IMR-90 (cell line): ENCODE measurements around the gene HOXA13. TPM values are rescaled to one million over a fixed set of nuclear protein-coding genes. Genes with fewer than 3 reads are reported as not detected.

Experiments used
- ATAC-seq: fragments of 200-7000 bp; cut with Tn5 transposase; 2 replicates; pipeline ENCODE4 v1.9.1; 2020; ENCODE audit warnings: low read depth, mild to moderate bottlenecking, moderate library complexity
- BruUV-seq: library from RNA; stranded (reverse); fragments of 400-500 nt; replicated peaks from 2 replicates; lab custom pipeline; 2021; lab: Mats Ljungman, UMichigan
- CTCF ChIA-PET: fragments of 300-600 bp; formaldehyde crosslinking; extraction: SDS; loops from one replicate; lab custom pipeline; 2021; ENCODE audit warnings: antibody characterized with exemption; lab: Yijun Ruan, JAX
- POLR2A ChIA-PET: fragments of 300-600 bp; sonication (Branson Sonifier 250); formaldehyde crosslinking; loops from one replicate; lab custom pipeline; 2022; ENCODE audit warnings: antibody characterized with exemption; ENCODE audit not compliant: unreplicated experiment; lab: Charles Lee
- DNase-seq: peaks from one replicate; pipeline ENCODE4 v3.0.0; 2013
- H2AFZ ChIP-seq: replicated peaks from 2 replicates; pipeline ENCODE3; 2013; ENCODE audit warnings: low read length, mild to moderate bottlenecking; ENCODE audit not compliant: poor library complexity
- H2AK5ac ChIP-seq: 2 replicates; pipeline ENCODE4 v1.6.1; 2013; ENCODE audit warnings: low read depth, low read length, inconsistent platforms
- H2AK9ac ChIP-seq: replicated peaks from 2 replicates; pipeline ENCODE3; 2013; ENCODE audit warnings: mild to moderate bottlenecking, low read depth, low read length, moderate library complexity; ENCODE audit not compliant: poor library complexity
- H2BK120ac ChIP-seq: 2 replicates; pipeline ENCODE4 v1.6.1; 2013; ENCODE audit warnings: low read depth, low read length, inconsistent platforms
- H2BK15ac ChIP-seq: 3 replicates; pipeline ENCODE4 v1.6.1; 2013; ENCODE audit warnings: low read depth, low read length, inconsistent platforms
- H2BK20ac ChIP-seq: 2 replicates; pipeline ENCODE4 v1.6.1; 2013; ENCODE audit warnings: low read depth, mild to moderate bottlenecking, inconsistent platforms, low read length, moderate library complexity
- H2BK5ac ChIP-seq: 2 replicates; pipeline ENCODE4 v1.6.1; 2013; ENCODE audit warnings: mild to moderate bottlenecking, low read depth, low read length, inconsistent platforms; ENCODE audit not compliant: poor library complexity, severe bottlenecking
- H3K14ac ChIP-seq: replicated peaks from 2 replicates; pipeline ENCODE4 v1.6.1; 2013; ENCODE audit warnings: low read depth, low read length, inconsistent platforms
- H3K18ac ChIP-seq: 2 replicates; pipeline ENCODE4 v1.6.1; 2013; ENCODE audit warnings: low read depth, low read length, control low read depth
- H3K23ac ChIP-seq: 2 replicates; pipeline ENCODE4 v1.6.1; 2013; ENCODE audit warnings: low read depth, low read length, inconsistent platforms
- H3K27ac ChIP-seq: 2 replicates; pipeline ENCODE4 v1.5.1; 2013; ENCODE audit warnings: mild to moderate bottlenecking, control low read depth, low read length; ENCODE audit not compliant: insufficient read depth
- H3K27me3 ChIP-seq: 2 replicates; pipeline ENCODE4 v1.6.1; 2013; ENCODE audit warnings: low read length; ENCODE audit not compliant: control insufficient read depth, insufficient read depth
- H3K36me3 ChIP-seq: 2 replicates; pipeline ENCODE4 v1.6.1; 2013; ENCODE audit warnings: low read length, mixed read lengths; ENCODE audit not compliant: control insufficient read depth, insufficient read depth
- H3K4ac ChIP-seq: 2 replicates; pipeline ENCODE4 v1.6.1; 2013; ENCODE audit warnings: low read depth, low read length, inconsistent platforms
- H3K4me1 ChIP-seq: 2 replicates; pipeline ENCODE4 v1.6.1; 2013; ENCODE audit warnings: low read length, mixed read lengths; ENCODE audit not compliant: control insufficient read depth, insufficient read depth
- H3K4me2 ChIP-seq: 2 replicates; pipeline ENCODE4 v1.6.1; 2013; ENCODE audit warnings: low read depth, mild to moderate bottlenecking, control low read depth, low read length, moderate library complexity
- H3K4me3 ChIP-seq: 2 replicates; pipeline ENCODE4 v1.5.1; 2013; ENCODE audit warnings: low read depth, mild to moderate bottlenecking, control low read depth, low read length, moderate library complexity; ENCODE audit not compliant: insufficient read depth
- H3K56ac ChIP-seq: 2 replicates; pipeline ENCODE4 v1.6.1; 2013; ENCODE audit warnings: low read length, inconsistent platforms; ENCODE audit not compliant: insufficient read depth; ENCODE audit errors: extremely low read depth
- H3K79me1 ChIP-seq, 2 experiments: 2 replicates each; pipeline ENCODE4 v1.6.1; 2013; ENCODE audit warnings: low read length in 2 of 2, inconsistent platforms in 1 of 2, low read depth in 1 of 2
- H3K9ac ChIP-seq: 2 replicates; pipeline ENCODE4 v1.6.1; 2013; ENCODE audit warnings: low read depth, low read length, control low read depth
- H3K9me1 ChIP-seq: 2 replicates; pipeline ENCODE4 v1.6.1; 2013; ENCODE audit warnings: low read length, inconsistent platforms; ENCODE audit not compliant: insufficient read depth
- H3K9me3 ChIP-seq: 2 replicates; pipeline ENCODE4 v1.6.1; 2013; ENCODE audit warnings: low read length; ENCODE audit not compliant: control insufficient read depth, insufficient read depth
- H4K20me1 ChIP-seq: 2 replicates; pipeline ENCODE4 v1.6.1; 2013; ENCODE audit warnings: low read length, inconsistent platforms; ENCODE audit not compliant: insufficient read depth
- H4K5ac ChIP-seq: 2 replicates; pipeline ENCODE4 v1.6.1; 2013; ENCODE audit warnings: mild to moderate bottlenecking, low read depth, low read length, control low read depth
- H4K8ac ChIP-seq, 2 experiments: 2 replicates each; pipeline ENCODE4 v1.6.1; 2013; ENCODE audit warnings: low read depth in 2 of 2, low read length in 2 of 2, control low read depth in 1 of 2, inconsistent platforms in 1 of 2
- H4K91ac ChIP-seq: 2 replicates; pipeline ENCODE4 v1.6.1; 2013; ENCODE audit warnings: low read depth, low read length, inconsistent platforms; ENCODE audit not compliant: insufficient read depth
- BHLHE40 ChIP-seq: fragments of 150-350 bp; IDR thresholded peaks from 2 replicates; pipeline ENCODE4 v1.6.1; 2016; ENCODE audit warnings: mild to moderate bottlenecking, low read depth, low read length
- CHD1 ChIP-seq: IDR thresholded peaks from 2 replicates; pipeline ENCODE4 v1.6.1; 2012; ENCODE audit warnings: low read depth, low read length, improper control_type of control experiment
- MAFK ChIP-seq: IDR thresholded peaks from 2 replicates; pipeline ENCODE4 v1.6.1; 2012; ENCODE audit warnings: low read depth, low read length, improper control_type of control experiment
- MAZ ChIP-seq: IDR thresholded peaks from 2 replicates; pipeline ENCODE4 v1.6.1; 2012; ENCODE audit warnings: low read depth, mild to moderate bottlenecking, low read length, improper control_type of control experiment, moderate library complexity, borderline replicate concordance
- NFE2L2 ChIP-seq: fragments of 150-350 bp; IDR thresholded peaks from 2 replicates; pipeline ENCODE4 v1.6.1; 2016; ENCODE audit warnings: low read depth, mild to moderate bottlenecking, low read length
- RCOR1 ChIP-seq: IDR thresholded peaks from 2 replicates; pipeline ENCODE4 v1.6.1; 2012; ENCODE audit warnings: mild to moderate bottlenecking, low read length, improper control_type of control experiment; ENCODE audit not compliant: insufficient replicate concordance
- RFX5 ChIP-seq: IDR thresholded peaks from 2 replicates; pipeline ENCODE4 v1.8.0; 2012; ENCODE audit warnings: low read depth, mild to moderate bottlenecking, low read length, moderate library complexity
- SMC3 ChIP-seq: fragments of 150-350 bp; IDR thresholded peaks from 2 replicates; pipeline ENCODE4 v1.6.1; 2016; ENCODE audit warnings: low read depth, mild to moderate bottlenecking, antibody characterized with exemption, low read length, moderate library complexity
- WGBS, 2 experiments: methylation state at CpG; one replicate each; pipeline versions ENCODE4 v1.1.5 to v1.1.7; 2013; ENCODE audit warnings: missing lambda C conversion rate in 2 of 2; ENCODE audit not compliant: insufficient read length in 1 of 2; ENCODE audit errors: extremely low coverage in 2 of 2; 5-methylcytosine and 5-hydroxymethylcytosine counted together
- dilution Hi-C: fragments of 300-500 bp; cut with HindIII; formaldehyde crosslinking; loops from one replicate; pipeline ENCODE4 v1.14.3; 2018; ENCODE audit warnings: low sequenced_read_pairs; ENCODE audit not compliant: unreplicated experiment
- in situ Hi-C: fragments of 300-500 bp; cut with MboI; formaldehyde crosslinking; loops from 3 replicates; pipeline ENCODE4 v1.14.3; 2019; ENCODE audit warnings: low sequenced_read_pairs, inconsistent platforms, mixed read lengths
- intact Hi-C: fragments of 100-400 bp; cut with micrococcal nuclease; formaldehyde crosslinking; loops from 2 replicates; pipeline ENCODE4 v1.10.0; 2022
- polyA plus RNA-seq, 3 experiments: library from polyadenylated mRNA; depleted of rRNA; stranded (reverse); fragments of >200 nt; gene quantifications; 2 replicates each; pipeline ENCODE4 v1.2.3, GENCODE V29; 2012; ENCODE audit warnings: low replicate concordance in 1 of 3
- total RNA-seq: library from RNA; depleted of rRNA; stranded (reverse); fragments of >200 nt; gene quantifications from 2 replicates; pipeline ENCODE4 v1.2.3, GENCODE V29; 2012
- TF ChIP-seq, protein P1 (sequence below): fragments of 150-350 bp; IDR thresholded peaks from 2 replicates; pipeline ENCODE4 v1.6.1; 2017; ENCODE audit warnings: mild to moderate bottlenecking, antibody characterized with exemption, low read length, low read depth
- TF ChIP-seq, protein P2 (sequence below): conservative IDR thresholded peaks from 2 replicates; pipeline ENCODE4 v1.5.1; 2012; ENCODE audit warnings: mild to moderate bottlenecking, low read depth, low read length, improper control_type of control experiment
- TF ChIP-seq, protein P3 (sequence below): fragments of 150-350 bp; IDR thresholded peaks from 2 replicates; pipeline ENCODE4 v1.6.1; 2016; ENCODE audit warnings: low read depth, mild to moderate bottlenecking, low read length, moderate library complexity, borderline replicate concordance

HOXA13 gene
- total and polyA plus RNA-seq, 2 of the 4 experiments (the other 2 are of a cell fraction): not detected

GRCh38 chr7:27202862-27203134 is 2.9 kb upstream of the HOXA13 start:
- no peak overlapping the region for H2BK120ac ChIP-seq
- H2BK15ac ChIP-seq: no peak overlapping the region
- DNase-seq (no peak), ATAC-seq (no peak)
- TF ChIP-seq, protein P1, sequence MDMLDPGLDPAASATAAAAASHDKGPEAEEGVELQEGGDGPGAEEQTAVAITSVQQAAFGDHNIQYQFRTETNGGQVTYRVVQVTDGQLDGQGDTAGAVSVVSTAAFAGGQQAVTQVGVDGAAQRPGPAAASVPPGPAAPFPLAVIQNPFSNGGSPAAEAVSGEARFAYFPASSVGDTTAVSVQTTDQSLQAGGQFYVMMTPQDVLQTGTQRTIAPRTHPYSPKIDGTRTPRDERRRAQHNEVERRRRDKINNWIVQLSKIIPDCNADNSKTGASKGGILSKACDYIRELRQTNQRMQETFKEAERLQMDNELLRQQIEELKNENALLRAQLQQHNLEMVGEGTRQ: no peak
- TF ChIP-seq MAFK (no peak), RCOR1 (no peak), RFX5 (no peak), BHLHE40 (no peak), MAZ (no peak), NFE2L2 (no peak), SMC3 (no peak), CHD1 (no peak)
- TF ChIP-seq, protein P2, sequence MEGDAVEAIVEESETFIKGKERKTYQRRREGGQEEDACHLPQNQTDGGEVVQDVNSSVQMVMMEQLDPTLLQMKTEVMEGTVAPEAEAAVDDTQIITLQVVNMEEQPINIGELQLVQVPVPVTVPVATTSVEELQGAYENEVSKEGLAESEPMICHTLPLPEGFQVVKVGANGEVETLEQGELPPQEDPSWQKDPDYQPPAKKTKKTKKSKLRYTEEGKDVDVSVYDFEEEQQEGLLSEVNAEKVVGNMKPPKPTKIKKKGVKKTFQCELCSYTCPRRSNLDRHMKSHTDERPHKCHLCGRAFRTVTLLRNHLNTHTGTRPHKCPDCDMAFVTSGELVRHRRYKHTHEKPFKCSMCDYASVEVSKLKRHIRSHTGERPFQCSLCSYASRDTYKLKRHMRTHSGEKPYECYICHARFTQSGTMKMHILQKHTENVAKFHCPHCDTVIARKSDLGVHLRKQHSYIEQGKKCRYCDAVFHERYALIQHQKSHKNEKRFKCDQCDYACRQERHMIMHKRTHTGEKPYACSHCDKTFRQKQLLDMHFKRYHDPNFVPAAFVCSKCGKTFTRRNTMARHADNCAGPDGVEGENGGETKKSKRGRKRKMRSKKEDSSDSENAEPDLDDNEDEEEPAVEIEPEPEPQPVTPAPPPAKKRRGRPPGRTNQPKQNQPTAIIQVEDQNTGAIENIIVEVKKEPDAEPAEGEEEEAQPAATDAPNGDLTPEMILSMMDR: no peak
- TF ChIP-seq, protein P3, sequence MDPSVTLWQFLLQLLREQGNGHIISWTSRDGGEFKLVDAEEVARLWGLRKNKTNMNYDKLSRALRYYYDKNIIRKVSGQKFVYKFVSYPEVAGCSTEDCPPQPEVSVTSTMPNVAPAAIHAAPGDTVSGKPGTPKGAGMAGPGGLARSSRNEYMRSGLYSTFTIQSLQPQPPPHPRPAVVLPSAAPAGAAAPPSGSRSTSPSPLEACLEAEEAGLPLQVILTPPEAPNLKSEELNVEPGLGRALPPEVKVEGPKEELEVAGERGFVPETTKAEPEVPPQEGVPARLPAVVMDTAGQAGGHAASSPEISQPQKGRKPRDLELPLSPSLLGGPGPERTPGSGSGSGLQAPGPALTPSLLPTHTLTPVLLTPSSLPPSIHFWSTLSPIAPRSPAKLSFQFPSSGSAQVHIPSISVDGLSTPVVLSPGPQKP: no peak
- peaks cover 5% of the 10 kb centered on the region; the same call in 1 of the 2 replicates for H3K9me1 ChIP-seq
- H3K4me2 ChIP-seq: no peak overlapping the region
- peaks cover 2% of the 10 kb centered on the region; the same call in 1 of the 2 replicates for H3K4me1 ChIP-seq
- no peak overlapping the region for H3K27ac ChIP-seq
- no peak overlapping the region for H3K18ac ChIP-seq
- POLR2A ChIA-PET: no interaction called here
- H3K27me3 ChIP-seq: peaks cover 95% of the 10 kb centered on the region
- H4K20me1 ChIP-seq: peaks cover 24% of the 10 kb centered on the region
- no peak overlapping the region for H2AK5ac ChIP-seq
- CTCF ChIA-PET: no interaction called here
- no peak overlapping the region for H2AFZ ChIP-seq
- H3K4ac ChIP-seq: no peak overlapping the region
- no peak overlapping the region for H2BK5ac ChIP-seq
- no peak overlapping the region for H3K14ac ChIP-seq
- no peak overlapping the region for H3K56ac ChIP-seq
- no peak overlapping the region for H2BK20ac ChIP-seq
- no peaks in the 10 kb centered on the region for H3K79me1 ChIP-seq
- H3K36me3 ChIP-seq: no peaks in the 10 kb centered on the region
- no peak overlapping the region for H4K5ac ChIP-seq
- no peak overlapping the region for H3K4me3 ChIP-seq
- no peak overlapping the region for H3K23ac ChIP-seq
- no peak overlapping the region for H4K8ac ChIP-seq
- in situ Hi-C loops (loop anchor here (5.0 to 10.0 kb wide), 2 partner anchors 380 to 572 kb away; no protein-coding TSS in a partner anchor), intact Hi-C loops (no loop called here), dilution Hi-C loops (no loop called here)
- peaks cover 11% of the 10 kb centered on the region; the same call in 1 of the 2 replicates for H3K9me3 ChIP-seq
- H3K9ac ChIP-seq: no peak overlapping the region
- no CpG with 5 or more reads among the region's 3 CpGs for WGBS, 2 experiments
- no TSS peak for BruUV-seq
- H4K91ac ChIP-seq: no peak overlapping the region
- H2AK9ac ChIP-seq: no peak overlapping the region
